GM19023 (cell line): ENCODE results near the gene DNAH10.
A peak's percentile ranks its signal among the peaks of the same experiment; 100 is the strongest.

ENCODE experiments used
- ATAC-seq: cut with Tn5 transposase; IDR thresholded peaks from one replicate; pipeline ENCODE4 v1.9.1; 2021; ENCODE audit warnings: mild to moderate bottlenecking, moderate library complexity; ENCODE audit not compliant: unreplicated experiment

DNAH10 gene

GRCh38 chr12:123962513-123962912 is 200.4 kb downstream of the DNAH10 start:
- no peak for ATAC-seq

GRCh38 chr12:123963821-123964220 is 201.7 kb downstream of the DNAH10 start:
- no peak for ATAC-seq

DNA sequence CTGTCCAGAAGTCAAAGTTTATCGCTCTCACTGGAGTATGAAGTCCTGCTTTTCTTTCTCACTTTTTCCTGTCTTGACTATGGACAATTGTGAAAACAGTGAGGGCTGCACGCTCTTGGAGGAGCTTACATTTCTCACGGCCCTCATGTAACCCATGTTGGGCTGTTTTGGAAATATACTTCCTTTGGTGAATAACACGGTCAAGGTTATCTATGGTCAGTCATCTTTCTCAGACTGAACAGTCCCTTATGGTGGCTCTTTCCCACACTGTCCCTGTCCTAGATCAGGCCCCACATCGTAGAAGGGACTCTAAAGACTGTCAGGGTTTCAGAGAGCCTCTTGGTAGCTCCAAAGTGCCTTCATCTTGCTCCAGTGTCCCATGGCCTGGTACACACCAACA is 203.3 kb downstream of the DNAH10 start:
- ATAC-seq, result no peak

- ATAC-seq, result no peak
Observed at GRCh38 chr12:123966596-123966995, 204.5 kb downstream of the DNAH10 start.

DNA sequence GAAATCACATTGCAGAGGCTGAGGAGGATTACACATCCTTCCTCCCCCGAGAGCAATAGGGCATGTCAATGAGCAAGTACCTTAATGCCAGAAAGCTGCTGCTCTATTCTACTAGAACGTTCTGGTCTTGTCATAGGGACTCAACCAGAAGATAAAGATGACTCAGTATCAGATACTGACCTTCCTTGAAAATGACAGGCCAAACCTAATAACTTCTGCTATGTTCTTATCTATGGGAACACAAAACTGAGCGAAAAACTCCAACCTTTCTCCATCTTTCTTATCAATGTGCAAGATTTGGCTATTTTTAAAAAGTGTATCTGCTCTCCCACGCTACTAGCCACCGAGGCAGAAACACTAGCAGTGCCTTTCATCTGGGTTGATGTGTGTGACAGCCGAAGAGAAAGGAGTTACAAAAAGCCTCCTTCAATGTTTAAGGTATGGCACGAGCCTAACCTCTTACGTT is 205.1 kb downstream of the DNAH10 start:
- no peak for ATAC-seq

DNA sequence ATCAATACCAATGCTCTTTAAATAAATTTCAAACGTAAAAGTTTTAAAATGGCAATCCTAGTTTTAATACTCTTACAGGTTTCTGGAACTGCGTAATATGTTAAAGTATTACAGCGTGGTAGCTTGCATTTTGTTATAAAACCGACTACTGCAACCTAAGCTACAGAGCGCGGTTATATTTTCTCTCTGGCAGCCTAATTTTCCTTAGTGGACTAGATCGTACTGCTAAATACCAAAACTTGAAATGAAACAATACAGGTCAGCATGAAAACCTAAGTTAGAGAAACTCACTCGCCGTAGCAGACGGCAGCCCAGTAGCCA is 209.3 kb downstream of the DNAH10 start:
- no peak for ATAC-seq

DNA sequence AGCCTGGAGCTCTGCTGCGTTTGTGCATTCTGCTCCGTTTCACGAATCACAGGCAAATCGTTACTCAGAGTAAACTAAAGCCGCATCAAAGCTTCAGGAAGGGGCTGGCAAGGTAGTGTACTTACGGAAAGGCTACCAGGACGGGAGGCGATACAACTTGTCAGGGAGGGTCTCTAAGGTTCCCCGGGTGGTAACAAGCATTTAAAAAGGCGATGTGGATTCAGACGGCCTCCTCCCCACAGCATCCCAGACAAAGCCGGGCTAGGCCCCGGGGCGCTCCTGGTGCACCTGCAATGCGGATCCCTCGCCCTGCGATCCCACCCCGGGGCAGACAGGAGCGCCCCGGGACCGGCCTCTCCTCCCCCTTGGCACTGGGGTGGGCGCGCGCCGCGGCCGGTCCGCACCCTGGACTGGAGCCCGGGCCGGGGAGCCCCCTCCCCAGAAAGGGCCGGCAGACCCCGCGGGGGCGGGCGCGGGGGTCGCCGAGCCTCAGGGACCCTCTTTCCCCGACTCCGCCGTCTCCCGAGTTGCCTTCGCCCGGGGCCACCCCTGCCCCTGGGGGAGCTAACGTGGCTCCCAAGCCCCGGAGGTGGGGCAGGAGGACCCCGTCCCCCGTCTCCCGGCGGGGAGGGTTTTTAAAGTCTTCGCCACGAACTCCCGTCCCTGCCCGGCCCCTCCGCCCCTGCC is 209.8 kb downstream of the DNAH10 start:
- ATAC-seq, result no peak

- peak; percentile 82 for ATAC-seq
Observed at GRCh38 chr12:123972457-123973401, 210.6 kb downstream of the DNAH10 start, which contains the start of the genes CCDC92 and ZNF664. Gene CCDC92 (minus strand): TSS chr12:123972831. CDS start chr12:123944305, 28,526 bp downstream. Gene ZNF664 (plus strand): TSS chr12:123973215. CDS start chr12:124012145, 38,930 bp downstream.

- ATAC-seq, result peak; percentile 12
Observed at GRCh38 chr12:123973552-123974341, 211.6 kb downstream of the DNAH10 start.

DNA sequence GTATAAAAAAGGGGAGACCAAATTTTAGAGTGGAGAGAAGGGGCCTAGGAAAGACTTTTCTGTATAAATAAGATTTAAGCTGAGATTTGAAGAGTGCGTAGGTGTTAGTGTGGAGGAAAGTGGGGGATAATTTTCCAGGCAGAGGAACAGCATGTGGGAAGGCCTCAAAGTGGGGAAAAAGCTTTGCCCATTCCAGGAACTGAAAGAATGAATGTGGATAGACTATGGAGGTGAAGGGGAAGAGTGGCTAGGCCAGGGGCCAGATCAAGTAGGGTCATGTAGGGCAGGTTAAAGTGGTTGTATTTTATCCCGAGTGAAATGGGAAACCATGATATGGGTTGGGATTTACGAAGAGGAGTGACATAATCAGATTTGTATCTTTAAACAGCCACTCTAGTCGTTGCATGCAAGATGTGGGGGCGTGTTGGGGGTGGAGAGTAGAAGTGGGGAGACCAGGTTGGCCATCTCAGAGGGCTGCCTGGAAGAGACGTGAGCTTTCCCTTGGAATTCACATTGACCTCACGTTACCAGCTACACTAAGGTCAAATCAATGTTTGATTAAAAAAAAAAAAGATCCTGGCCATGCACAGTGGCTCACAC is 214.2 kb downstream of the DNAH10 start:
- no peak for ATAC-seq

- no peak for ATAC-seq
Observed at GRCh38 chr12:123979566-123979965, 217.5 kb downstream of the DNAH10 start.

DNA sequence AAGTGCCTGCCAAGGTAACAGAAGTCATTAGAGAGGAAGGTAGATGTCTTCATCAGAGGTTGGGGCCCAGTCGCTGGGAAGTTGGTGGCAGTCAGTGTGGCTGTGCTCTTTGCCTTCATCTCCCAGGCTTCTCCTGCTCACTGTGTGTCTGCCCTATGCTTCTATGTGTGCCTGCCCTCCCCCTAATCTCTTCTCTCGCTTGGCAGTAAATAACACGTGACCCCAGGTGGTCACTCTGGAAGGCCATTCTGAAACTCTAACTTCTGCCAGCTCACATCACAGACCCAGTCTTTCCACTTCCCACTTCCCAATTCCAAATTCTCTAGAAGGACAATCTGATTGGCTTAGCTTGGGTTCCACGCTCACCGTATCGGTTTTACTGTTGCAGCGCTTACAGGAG is 220.2 kb downstream of the DNAH10 start:
- ATAC-seq, result no peak

- no peak for ATAC-seq
Observed at GRCh38 chr12:123983822-123984485, 221.9 kb downstream of the DNAH10 start.

DNA sequence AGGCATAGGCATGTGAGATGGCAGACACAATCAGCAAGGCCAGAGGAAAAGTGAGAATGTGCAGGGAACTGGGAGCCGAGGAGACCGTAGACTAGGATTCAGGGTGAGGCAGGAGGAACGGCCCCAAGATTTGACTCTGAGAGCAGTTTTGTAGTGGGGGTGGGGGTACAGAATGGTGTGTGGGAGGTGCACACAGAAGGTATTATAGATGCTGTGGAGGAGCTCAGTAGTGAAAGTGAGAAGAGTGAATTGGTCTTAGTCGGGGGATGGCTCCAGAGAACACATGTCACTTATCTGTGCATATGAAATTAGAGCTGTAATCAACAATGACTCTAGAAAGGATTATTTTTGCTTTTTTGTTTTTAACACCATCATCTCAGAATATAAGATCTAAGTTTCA is 222.8 kb downstream of the DNAH10 start:
- ATAC-seq, result no peak
